Liver (tissue), 9 donors: ENCODE measurements around the gene KRT9. TPM values are rescaled to one million over a fixed set of nuclear protein-coding genes. Genes with fewer than 3 reads are reported as not detected.

Experiments used
- DNase-seq: peaks from one replicate; pipeline ENCODE4 v3.0.0-alpha.2; 2017; ENCODE audit warnings: low spot score
- H3K27ac ChIP-seq, 2 donors: one replicate each; pipeline ENCODE4 v1.7.0; 2013; ENCODE audit warnings: inconsistent platforms in 2 of 2, low read length in 2 of 2, control low read depth in 1 of 2, low read depth in 1 of 2, mild to moderate bottlenecking in 1 of 2
- H3K27me3 ChIP-seq, 4 donors: one replicate each; pipeline versions ENCODE4 v1.6.1 to v1.7.0; 2013; ENCODE audit warnings: low read length in 3 of 4, inconsistent platforms in 1 of 4, mild to moderate bottlenecking in 1 of 4, moderate library complexity in 1 of 4; ENCODE audit not compliant: control insufficient read depth in 4 of 4, insufficient read depth in 4 of 4
- H3K36me3 ChIP-seq, 4 donors: one replicate each; pipeline versions ENCODE4 v1.6.1 to v1.7.0; 2013; ENCODE audit warnings: low read length in 3 of 4, mild to moderate bottlenecking in 3 of 4, low read depth in 1 of 4, moderate library complexity in 1 of 4; ENCODE audit not compliant: control insufficient read depth in 4 of 4, insufficient read depth in 3 of 4
- H3K4me1 ChIP-seq, 4 donors: one replicate each; pipeline versions ENCODE4 v1.6.1 to v1.7.0; 2013; ENCODE audit warnings: low read length in 3 of 4, mild to moderate bottlenecking in 3 of 4, moderate library complexity in 1 of 4; ENCODE audit not compliant: control insufficient read depth in 4 of 4, insufficient read depth in 4 of 4
- H3K4me3 ChIP-seq, 3 donors: one replicate each; pipeline versions ENCODE4 v1.6.1 to v1.7.0; 2013; ENCODE audit warnings: low read length in 3 of 3, control low read depth in 1 of 3, low read depth in 1 of 3, mild to moderate bottlenecking in 1 of 3
- H3K9ac ChIP-seq, 2 donors: one replicate each; pipeline ENCODE4 v1.7.0; 2013; ENCODE audit warnings: low read length in 2 of 2, mild to moderate bottlenecking in 2 of 2, moderate library complexity in 2 of 2, control low read depth in 1 of 2, low read depth in 1 of 2
- H3K9me3 ChIP-seq, 4 donors: one replicate each; pipeline versions ENCODE4 v1.6.1 to v1.7.0; 2013; ENCODE audit warnings: low read length in 3 of 4; ENCODE audit not compliant: control insufficient read depth in 4 of 4
- ATF3 ChIP-seq: IDR thresholded peaks from 2 replicates; pipeline ENCODE4 v1.6.1; 2016; ENCODE audit warnings: antibody characterized with exemption
- EGR1 ChIP-seq, 2 donors: IDR thresholded peaks; 2 replicates each; pipeline ENCODE4 v1.6.1; 2016 to 2018; ENCODE audit warnings: antibody characterized with exemption in 2 of 2, low read depth in 2 of 2
- FOXA1 ChIP-seq: IDR thresholded peaks from 2 replicates; pipeline ENCODE4 v1.6.1; 2016; ENCODE audit warnings: antibody characterized with exemption
- FOXA2 ChIP-seq: IDR thresholded peaks from 2 replicates; pipeline ENCODE4 v1.6.1; 2016; ENCODE audit warnings: antibody characterized with exemption
- HNF4G ChIP-seq: IDR thresholded peaks from 2 replicates; pipeline ENCODE4 v1.6.1; 2016; ENCODE audit warnings: antibody characterized with exemption
- JUND ChIP-seq, 2 donors: IDR thresholded peaks; 2 replicates each; pipeline ENCODE4 v1.6.1; 2016; ENCODE audit warnings: antibody characterized with exemption in 2 of 2
- MAX ChIP-seq: IDR thresholded peaks from 2 replicates; pipeline ENCODE4 v1.6.1; 2016; ENCODE audit warnings: antibody characterized with exemption
- RAD21 ChIP-seq, 2 donors: IDR thresholded peaks; 2 replicates each; pipeline ENCODE4 v1.6.1; 2016; ENCODE audit warnings: antibody characterized with exemption in 2 of 2, mild to moderate bottlenecking in 2 of 2
- RXRA ChIP-seq, 2 donors: IDR thresholded peaks; 2 replicates each; pipeline ENCODE4 v1.6.1; 2017 to 2018; ENCODE audit warnings: antibody characterized with exemption in 2 of 2, mild to moderate bottlenecking in 1 of 2
- SP1 ChIP-seq: IDR thresholded peaks from 2 replicates; pipeline ENCODE4 v1.6.1; 2018; ENCODE audit warnings: antibody characterized with exemption, mild to moderate bottlenecking
- TAF1 ChIP-seq: conservative IDR thresholded peaks from 2 replicates; pipeline ENCODE4 v1.6.1; 2016; ENCODE audit warnings: antibody characterized with exemption, mild to moderate bottlenecking
- ZBTB33 ChIP-seq: IDR thresholded peaks from 2 replicates; pipeline ENCODE4 v1.6.1; 2016; ENCODE audit warnings: antibody characterized with exemption
- WGBS: extraction: QIAGEN DNeasy Blood & Tissue Kit; methylation state at CpG from one replicate; pipeline ENCODE4 v1.1.7; 2013; 5-methylcytosine and 5-hydroxymethylcytosine counted together
- polyA plus RNA-seq, 2 donors: library from polyadenylated mRNA; stranded (reverse) in 1 of 2; unstranded in 1 of 2; fragments of 200-250 nt in 1 of 2; fragments of >200 nt in 1 of 2; fragmentation: Nextera tagmentation in 1 of 2; extraction: Ambion mirVana in 1 of 2; gene quantifications; one replicate each; pipeline versions ENCODE4 v1.2.1 to v1.2.3, GENCODE V29; 2013 to 2015
- total RNA-seq, 2 donors: library from RNA; depleted of rRNA; stranded (reverse); fragments of >200 nt; gene quantifications; one replicate each; pipeline ENCODE4 v1.2.3, GENCODE V29; 2014
- TF ChIP-seq, protein P1 (sequence below): fragments of 150-350 bp; IDR thresholded peaks from 2 replicates; pipeline ENCODE4 v1.5.1; 2017; ENCODE audit warnings: improper control_type of control experiment, low read depth, low read length; ENCODE audit not compliant: missing input control
- TF ChIP-seq, protein P2 (sequence below): IDR thresholded peaks from 2 replicates; pipeline ENCODE4 v1.6.1; 2016; ENCODE audit warnings: antibody characterized with exemption, mild to moderate bottlenecking
- donor health status: healthy.
- donor health status: healthy.
- donor health status: healthy.
- donor health status: healthy.
- donor health status: healthy.

The KRT9 gene
- total and polyA plus RNA-seq, 4 donors, result not detected

DNA sequence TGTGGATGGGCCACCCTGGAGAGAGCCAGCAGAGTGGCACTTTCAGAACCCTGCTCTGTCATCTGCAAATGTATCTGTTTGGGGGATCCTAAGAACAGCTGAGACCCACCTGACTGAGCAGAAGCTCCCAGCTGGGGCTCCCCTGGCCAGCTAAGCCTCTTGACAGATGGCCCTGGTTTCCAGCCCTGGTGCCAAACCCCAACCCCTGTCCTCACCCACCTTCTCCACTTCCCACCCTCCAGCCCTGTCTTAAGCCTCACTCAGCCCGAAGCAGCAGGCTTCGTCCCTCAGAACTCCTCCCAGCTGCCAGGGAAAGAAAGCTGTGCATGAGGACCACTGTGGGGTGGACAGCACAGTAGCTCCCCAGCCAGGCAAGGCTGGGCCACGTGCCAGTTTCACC lies 3.5 kb upstream of the KRT9 start:
- 70% methylated on average over 3 of the region's 3 CpGs for WGBS
- H3K36me3 ChIP-seq, result no peaks in the 10 kb centered on the region
- no peak overlapping the region for H3K9ac ChIP-seq
- no peaks in the 10 kb centered on the region for H3K9me3 ChIP-seq
- H3K4me3 ChIP-seq, result no peak overlapping the region
- no peak for TF ChIP-seq FOXA2
- TF ChIP-seq, protein P1, sequence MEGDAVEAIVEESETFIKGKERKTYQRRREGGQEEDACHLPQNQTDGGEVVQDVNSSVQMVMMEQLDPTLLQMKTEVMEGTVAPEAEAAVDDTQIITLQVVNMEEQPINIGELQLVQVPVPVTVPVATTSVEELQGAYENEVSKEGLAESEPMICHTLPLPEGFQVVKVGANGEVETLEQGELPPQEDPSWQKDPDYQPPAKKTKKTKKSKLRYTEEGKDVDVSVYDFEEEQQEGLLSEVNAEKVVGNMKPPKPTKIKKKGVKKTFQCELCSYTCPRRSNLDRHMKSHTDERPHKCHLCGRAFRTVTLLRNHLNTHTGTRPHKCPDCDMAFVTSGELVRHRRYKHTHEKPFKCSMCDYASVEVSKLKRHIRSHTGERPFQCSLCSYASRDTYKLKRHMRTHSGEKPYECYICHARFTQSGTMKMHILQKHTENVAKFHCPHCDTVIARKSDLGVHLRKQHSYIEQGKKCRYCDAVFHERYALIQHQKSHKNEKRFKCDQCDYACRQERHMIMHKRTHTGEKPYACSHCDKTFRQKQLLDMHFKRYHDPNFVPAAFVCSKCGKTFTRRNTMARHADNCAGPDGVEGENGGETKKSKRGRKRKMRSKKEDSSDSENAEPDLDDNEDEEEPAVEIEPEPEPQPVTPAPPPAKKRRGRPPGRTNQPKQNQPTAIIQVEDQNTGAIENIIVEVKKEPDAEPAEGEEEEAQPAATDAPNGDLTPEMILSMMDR, result no peak
- TF ChIP-seq FOXA1, result no peak
- H3K27ac ChIP-seq, result no peak overlapping the region
- H3K4me1 ChIP-seq, result no peaks in the 10 kb centered on the region
- DNase-seq, result no peak
- H3K27me3 ChIP-seq, result peaks cover 0 to 13% (median 0%) of the 10 kb centered on the region in 4 donors

- no peak for DNase-seq
- no peaks in the 10 kb centered on the region for H3K36me3 ChIP-seq
- no peaks in the 10 kb centered on the region for H3K4me1 ChIP-seq
- peaks cover 0 to 2% (median 0%) of the 10 kb centered on the region in 4 donors for H3K27me3 ChIP-seq
- no peak for TF ChIP-seq FOXA1
- no peaks in the 10 kb centered on the region for H3K9me3 ChIP-seq
- no peak overlapping the region for H3K4me3 ChIP-seq
- H3K9ac ChIP-seq, result no peak overlapping the region
- WGBS, result 86% methylated on average over 6 of the region's 6 CpGs
- H3K27ac ChIP-seq, result no peak overlapping the region
Observed at GRCh38 chr17:41567317-41567716, 4.5 kb downstream of the KRT9 start.

- no peaks in the 10 kb centered on the region for H3K9me3 ChIP-seq
- H3K4me3 ChIP-seq, result no peak overlapping the region
- no peak for TF ChIP-seq TAF1
Observed at GRCh38 chr17:41565338-41565737, 6.5 kb downstream of the KRT9 start.

DNA sequence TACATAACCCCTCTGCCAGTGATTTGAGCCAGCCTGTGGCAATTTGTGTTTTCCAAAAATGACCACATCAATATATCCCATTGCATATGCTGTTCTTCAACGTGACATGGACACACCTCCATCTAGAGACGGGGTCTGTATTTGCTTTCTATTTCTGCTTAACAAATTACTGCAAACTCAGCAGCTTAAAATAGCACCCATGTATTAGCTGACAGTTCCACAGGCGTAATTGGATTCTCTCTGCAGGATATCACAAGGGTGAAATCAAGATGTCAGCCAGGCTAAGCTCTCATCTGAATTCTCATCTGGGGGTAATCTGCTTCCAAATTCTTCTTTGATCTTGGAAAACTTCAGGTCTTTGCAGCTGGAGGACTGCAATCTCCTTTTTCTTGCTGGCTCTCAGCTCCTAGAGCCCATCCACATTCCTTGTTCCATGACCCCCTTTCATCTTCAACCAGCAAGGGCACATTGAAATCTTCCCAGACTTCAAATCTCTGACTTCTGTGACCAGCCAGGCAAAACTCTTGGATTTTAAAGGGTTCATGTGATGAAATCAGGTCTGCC lies 8.2 kb downstream of the KRT9 start:
- no peaks in the 10 kb centered on the region for H3K4me1 ChIP-seq
- H3K27ac ChIP-seq, result no peak overlapping the region
- 43% methylated on average over 3 of the region's 3 CpGs for WGBS
- no peaks in the 10 kb centered on the region for H3K36me3 ChIP-seq
- H3K4me3 ChIP-seq, result no peak overlapping the region
- H3K9ac ChIP-seq, result no peak overlapping the region
- H3K27me3 ChIP-seq, result peaks cover 0 to 2% (median 1%) of the 10 kb centered on the region in 4 donors
- TF ChIP-seq ATF3, result no peak
- no peak for TF ChIP-seq RAD21 (IDR thresholded peaks at IDR 0.05)
- TF ChIP-seq FOXA1, result no peak
- no peak for TF ChIP-seq ZBTB33
- no peak for TF ChIP-seq SP1
- no peak for TF ChIP-seq EGR1 (IDR thresholded peaks at IDR 0.05; ENCODE audit: low read depth in 2 of 2)
- TF ChIP-seq HNF4G, result no peak
- TF ChIP-seq MAX, result no peak
- TF ChIP-seq, protein P1, result no peak
- TF ChIP-seq, protein P2, sequence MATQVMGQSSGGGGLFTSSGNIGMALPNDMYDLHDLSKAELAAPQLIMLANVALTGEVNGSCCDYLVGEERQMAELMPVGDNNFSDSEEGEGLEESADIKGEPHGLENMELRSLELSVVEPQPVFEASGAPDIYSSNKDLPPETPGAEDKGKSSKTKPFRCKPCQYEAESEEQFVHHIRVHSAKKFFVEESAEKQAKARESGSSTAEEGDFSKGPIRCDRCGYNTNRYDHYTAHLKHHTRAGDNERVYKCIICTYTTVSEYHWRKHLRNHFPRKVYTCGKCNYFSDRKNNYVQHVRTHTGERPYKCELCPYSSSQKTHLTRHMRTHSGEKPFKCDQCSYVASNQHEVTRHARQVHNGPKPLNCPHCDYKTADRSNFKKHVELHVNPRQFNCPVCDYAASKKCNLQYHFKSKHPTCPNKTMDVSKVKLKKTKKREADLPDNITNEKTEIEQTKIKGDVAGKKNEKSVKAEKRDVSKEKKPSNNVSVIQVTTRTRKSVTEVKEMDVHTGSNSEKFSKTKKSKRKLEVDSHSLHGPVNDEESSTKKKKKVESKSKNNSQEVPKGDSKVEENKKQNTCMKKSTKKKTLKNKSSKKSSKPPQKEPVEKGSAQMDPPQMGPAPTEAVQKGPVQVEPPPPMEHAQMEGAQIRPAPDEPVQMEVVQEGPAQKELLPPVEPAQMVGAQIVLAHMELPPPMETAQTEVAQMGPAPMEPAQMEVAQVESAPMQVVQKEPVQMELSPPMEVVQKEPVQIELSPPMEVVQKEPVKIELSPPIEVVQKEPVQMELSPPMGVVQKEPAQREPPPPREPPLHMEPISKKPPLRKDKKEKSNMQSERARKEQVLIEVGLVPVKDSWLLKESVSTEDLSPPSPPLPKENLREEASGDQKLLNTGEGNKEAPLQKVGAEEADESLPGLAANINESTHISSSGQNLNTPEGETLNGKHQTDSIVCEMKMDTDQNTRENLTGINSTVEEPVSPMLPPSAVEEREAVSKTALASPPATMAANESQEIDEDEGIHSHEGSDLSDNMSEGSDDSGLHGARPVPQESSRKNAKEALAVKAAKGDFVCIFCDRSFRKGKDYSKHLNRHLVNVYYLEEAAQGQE, result no peak
- TF ChIP-seq RXRA (IDR thresholded peaks at IDR 0.05), result no peak
- TF ChIP-seq JUND (IDR thresholded peaks at IDR 0.05), result no peak
- H3K9me3 ChIP-seq, result no peaks in the 10 kb centered on the region
- DNase-seq, result no peak

More at GRCh38 chr17:41565338-41565737, 6.5 kb downstream of the KRT9 start:
- Histone ChIP-seq H3K9ac (no peak overlapping the region), H3K27me3 (peaks cover 0 to 2% (median 1%) of the 10 kb centered on the region in 4 donors), H3K27ac (no peak overlapping the region), H3K4me1 (no peaks in the 10 kb centered on the region), H3K36me3 (no peaks in the 10 kb centered on the region)
- DNase-seq, result no peak
